Measurements from ENCODE around the gene RGS18. TPM values are rescaled to one million over a fixed set of nuclear protein-coding genes. Genes with fewer than 3 reads are reported as not detected.

Gene RGS18
- total RNA-seq, 1 experiment from 2014 or later = not detected

GRCh38 chr1:192118881-192119405 lies 39.3 kb upstream of the RGS18 start:
- DNase-seq = no peak
- ChIA-PET CTCF (no interaction called here), POLR2A (ENCODE audit: unreplicated experiment) (no interaction called here)
- Histone ChIP-seq H3K9ac (ENCODE audit: low read length) (no peak overlapping the region), H3F3A (ENCODE audit: low read length, unreplicated experiment) (no peaks in the 10 kb centered on the region), H3K4me2 (ENCODE audit: low read length) (no peak overlapping the region), H3K9me3 (ENCODE audit: low read length) (no peaks in the 10 kb centered on the region), H3K4me1 (ENCODE audit: insufficient read depth, low read length) (no peaks in the 10 kb centered on the region), H3K27me3 (ENCODE audit: low read length) (no peaks in the 10 kb centered on the region), H3K4me3 (ENCODE audit: low read length) (no peak overlapping the region), H3K36me3 (ENCODE audit: low read depth, low read length) (no peaks in the 10 kb centered on the region), H3K79me2 (ENCODE audit: low read length) (no peaks in the 10 kb centered on the region), H3K27ac (ENCODE audit: low read length) (no peak overlapping the region), H3K9me2 (replicated peaks; ENCODE audit: low read length) (no peaks in the 10 kb centered on the region), H4K20me1 (ENCODE audit: low read length) (no peaks in the 10 kb centered on the region), H2AFZ (ENCODE audit: low read length) (no peak overlapping the region)
- no TSS peak for BruUV-seq (replicated peaks)
- no peak for TF ChIP-seq CTCF (conservative IDR thresholded peaks at IDR 0.05; ENCODE audit: low read depth, low read length)
- no peak for TF ChIP-seq EZH2phosphoT487 (IDR thresholded peaks at IDR 0.05; ENCODE audit: borderline replicate concordance, low read length)
- TF ChIP-seq EZH2 (IDR thresholded peaks at IDR 0.05; ENCODE audit: low read length, unreplicated experiment) = no peak
- intact Hi-C loops (cut with micrococcal nuclease) = no loop called here
- ATAC-seq = no peak

GRCh38 chr1:192119701-192120100 lies 38.6 kb upstream of the RGS18 start:
- no peaks in the 10 kb centered on the region for H3K9me3 ChIP-seq (ENCODE audit: low read length)
- H3K4me3 ChIP-seq (ENCODE audit: low read length) = no peak overlapping the region
- CTCF ChIA-PET = no interaction called here
- no peaks in the 10 kb centered on the region for H3K79me2 ChIP-seq (ENCODE audit: low read length)
- H3K36me3 ChIP-seq (ENCODE audit: low read depth, low read length) = no peaks in the 10 kb centered on the region
- no peak for TF ChIP-seq EZH2 (IDR thresholded peaks at IDR 0.05; ENCODE audit: low read length, unreplicated experiment)
- TF ChIP-seq EZH2phosphoT487 (IDR thresholded peaks at IDR 0.05; ENCODE audit: borderline replicate concordance, low read length) = no peak
- no peak for TF ChIP-seq CTCF (conservative IDR thresholded peaks at IDR 0.05; ENCODE audit: low read depth, low read length)
- BruUV-seq (replicated peaks) = no TSS peak
- H3K4me1 ChIP-seq (ENCODE audit: insufficient read depth, low read length) = no peaks in the 10 kb centered on the region
- H3K9me2 ChIP-seq (replicated peaks; ENCODE audit: low read length) = no peaks in the 10 kb centered on the region
- H4K20me1 ChIP-seq (ENCODE audit: low read length) = no peaks in the 10 kb centered on the region
- POLR2A ChIA-PET (ENCODE audit: unreplicated experiment) = no interaction called here
- no peaks in the 10 kb centered on the region for H3F3A ChIP-seq (ENCODE audit: low read length, unreplicated experiment)
- H3K27me3 ChIP-seq (ENCODE audit: low read length) = no peaks in the 10 kb centered on the region
- H2AFZ ChIP-seq (ENCODE audit: low read length) = no peak overlapping the region
- no peak overlapping the region for H3K27ac ChIP-seq (ENCODE audit: low read length)
- intact Hi-C loops (cut with micrococcal nuclease) = no loop called here
- DNase-seq (no peak), ATAC-seq (no peak)
- H3K4me2 ChIP-seq (ENCODE audit: low read length) = no peak overlapping the region
- H3K9ac ChIP-seq (ENCODE audit: low read length) = no peak overlapping the region

GRCh38 chr1:192122668-192123067 lies 35.6 kb upstream of the RGS18 start:
- POLR2A ChIA-PET (ENCODE audit: unreplicated experiment) = no interaction called here
- no TSS peak for BruUV-seq (replicated peaks)
- no peak for TF ChIP-seq EZH2 (IDR thresholded peaks at IDR 0.05; ENCODE audit: low read length, unreplicated experiment)
- TF ChIP-seq EZH2phosphoT487 (IDR thresholded peaks at IDR 0.05; ENCODE audit: borderline replicate concordance, low read length) = no peak
- no peak for TF ChIP-seq CTCF (conservative IDR thresholded peaks at IDR 0.05; ENCODE audit: low read depth, low read length)
- CTCF ChIA-PET = no interaction called here
- no peak for ATAC-seq
- H3K9ac ChIP-seq (ENCODE audit: low read length) = no peak overlapping the region
- no peaks in the 10 kb centered on the region for H3K9me2 ChIP-seq (replicated peaks; ENCODE audit: low read length)
- intact Hi-C loops (cut with micrococcal nuclease) = no loop called here
- H2AFZ ChIP-seq (ENCODE audit: low read length) = no peak overlapping the region
- H3K4me2 ChIP-seq (ENCODE audit: low read length) = no peak overlapping the region
- H3K79me2 ChIP-seq (ENCODE audit: low read length) = no peaks in the 10 kb centered on the region
- H3K36me3 ChIP-seq (ENCODE audit: low read depth, low read length) = no peaks in the 10 kb centered on the region
- no peaks in the 10 kb centered on the region for H3F3A ChIP-seq (ENCODE audit: low read length, unreplicated experiment)
- H3K4me3 ChIP-seq (ENCODE audit: low read length) = no peak overlapping the region
- no peaks in the 10 kb centered on the region for H3K4me1 ChIP-seq (ENCODE audit: insufficient read depth, low read length)
- DNase-seq = no peak
- no peak overlapping the region for H3K27ac ChIP-seq (ENCODE audit: low read length)
- H3K9me3 ChIP-seq (ENCODE audit: low read length) = no peaks in the 10 kb centered on the region
- H4K20me1 ChIP-seq (ENCODE audit: low read length) = no peaks in the 10 kb centered on the region
- no peaks in the 10 kb centered on the region for H3K27me3 ChIP-seq (ENCODE audit: low read length)

Data from PC-3 (cell line).